ENCODE measurements around the gene FAAH.

DNA sequence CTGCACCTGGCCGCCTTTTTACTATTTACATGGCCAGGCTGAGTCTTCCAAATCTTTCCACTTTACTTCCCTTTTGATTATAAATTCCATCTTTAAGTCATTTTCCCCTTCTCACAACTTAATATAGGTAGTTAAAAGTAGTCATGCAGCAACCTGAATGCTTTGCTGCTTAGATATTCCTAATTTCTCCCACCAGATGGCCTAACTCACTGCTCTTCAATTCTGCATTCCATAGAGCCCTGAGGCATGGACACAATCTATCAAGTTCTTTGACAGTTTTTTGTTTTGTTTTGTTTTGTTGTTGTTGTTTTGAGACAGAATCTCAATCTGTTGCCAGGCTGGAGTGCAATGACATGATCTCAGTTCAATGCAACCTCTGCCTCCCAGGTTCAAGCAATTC, 21.7 kb upstream of the FAAH start:
- TF ChIP-seq ETV6 (CRISPR knock-in tag; conservative IDR thresholded peaks at IDR 0.05) (no peak), FOXA1 (IDR thresholded peaks at IDR 0.05) (no peak), FOXA1 (CRISPR knock-in tag; IDR thresholded peaks at IDR 0.05) (no peak), HNF4G (IDR thresholded peaks at IDR 0.05; ENCODE audit: borderline replicate concordance, low read depth, low read length) (no peak), HNF4G (CRISPR knock-in tag; IDR thresholded peaks at IDR 0.05; ENCODE audit: borderline replicate concordance, low read depth) (no peak), JUNB (CRISPR knock-in tag; IDR thresholded peaks at IDR 0.05; ENCODE audit: borderline replicate concordance) (no peak), DPF2 (CRISPR knock-in tag; IDR thresholded peaks at IDR 0.05; ENCODE audit: borderline replicate concordance, low read depth) (no peak), ZNF138 (CRISPR knock-in tag; IDR thresholded peaks at IDR 0.05; ENCODE audit: low read depth) (no peak), ZNF207 (IDR thresholded peaks at IDR 0.05; ENCODE audit: borderline replicate concordance) (no peak)
- TF ChIP-seq, protein P1, sequence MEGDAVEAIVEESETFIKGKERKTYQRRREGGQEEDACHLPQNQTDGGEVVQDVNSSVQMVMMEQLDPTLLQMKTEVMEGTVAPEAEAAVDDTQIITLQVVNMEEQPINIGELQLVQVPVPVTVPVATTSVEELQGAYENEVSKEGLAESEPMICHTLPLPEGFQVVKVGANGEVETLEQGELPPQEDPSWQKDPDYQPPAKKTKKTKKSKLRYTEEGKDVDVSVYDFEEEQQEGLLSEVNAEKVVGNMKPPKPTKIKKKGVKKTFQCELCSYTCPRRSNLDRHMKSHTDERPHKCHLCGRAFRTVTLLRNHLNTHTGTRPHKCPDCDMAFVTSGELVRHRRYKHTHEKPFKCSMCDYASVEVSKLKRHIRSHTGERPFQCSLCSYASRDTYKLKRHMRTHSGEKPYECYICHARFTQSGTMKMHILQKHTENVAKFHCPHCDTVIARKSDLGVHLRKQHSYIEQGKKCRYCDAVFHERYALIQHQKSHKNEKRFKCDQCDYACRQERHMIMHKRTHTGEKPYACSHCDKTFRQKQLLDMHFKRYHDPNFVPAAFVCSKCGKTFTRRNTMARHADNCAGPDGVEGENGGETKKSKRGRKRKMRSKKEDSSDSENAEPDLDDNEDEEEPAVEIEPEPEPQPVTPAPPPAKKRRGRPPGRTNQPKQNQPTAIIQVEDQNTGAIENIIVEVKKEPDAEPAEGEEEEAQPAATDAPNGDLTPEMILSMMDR (CRISPR knock-in tag; IDR thresholded peaks at IDR 0.05) = no peak
